H9 (cell line): ENCODE measurements around the gene DLX6. TPM values are rescaled to one million over a fixed set of nuclear protein-coding genes. Genes with fewer than 3 reads are reported as not detected.

Source experiments
- DNase-seq: peaks from one replicate; pipeline ENCODE4 v3.0.0-alpha.2; 2017
- H2AFZ ChIP-seq: one replicate; pipeline ENCODE4 v1.6.1; 2013; ENCODE audit warnings: mild to moderate bottlenecking, low read length, control low read depth, moderate library complexity
- H2AK5ac ChIP-seq: 2 replicates; pipeline ENCODE4 v1.6.1; 2013; ENCODE audit warnings: low read length, control low read depth, mixed read lengths; ENCODE audit not compliant: insufficient read length
- H2BK120ac ChIP-seq: one replicate; pipeline ENCODE4 v1.6.1; 2013; ENCODE audit warnings: low read depth, mild to moderate bottlenecking, low read length, control low read depth, inconsistent platforms; ENCODE audit not compliant: poor library complexity, severe bottlenecking
- H2BK12ac ChIP-seq: 2 replicates; pipeline ENCODE4 v1.6.1; 2013; ENCODE audit warnings: low read length, control low read depth, mixed read lengths, low read depth; ENCODE audit not compliant: insufficient read length
- H2BK15ac ChIP-seq: 2 replicates; pipeline ENCODE4 v1.6.1; 2013; ENCODE audit warnings: low read depth, low read length, control low read depth
- H2BK20ac ChIP-seq: one replicate; pipeline ENCODE4 v1.6.1; 2013; ENCODE audit warnings: low read depth, mild to moderate bottlenecking, low read length, control low read depth, inconsistent platforms; ENCODE audit not compliant: poor library complexity, severe bottlenecking
- H2BK5ac ChIP-seq: 2 replicates; pipeline ENCODE4 v1.6.1; 2013; ENCODE audit warnings: low read length, control low read depth, mixed read lengths; ENCODE audit not compliant: insufficient read length
- H3K14ac ChIP-seq: 2 replicates; pipeline ENCODE4 v1.6.1; 2013; ENCODE audit warnings: low read length, control low read depth; ENCODE audit not compliant: insufficient read depth
- H3K18ac ChIP-seq: 2 replicates; pipeline ENCODE4 v1.6.1; 2013; ENCODE audit warnings: low read depth, mild to moderate bottlenecking, mixed read lengths, low read length, control low read depth; ENCODE audit not compliant: insufficient read length
- H3K23ac ChIP-seq: 2 replicates; pipeline ENCODE4 v1.6.1; 2013; ENCODE audit warnings: low read length, control low read depth, mixed read lengths, low read depth; ENCODE audit not compliant: insufficient read length
- H3K23me2 ChIP-seq: 2 replicates; pipeline ENCODE4 v1.6.1; 2013; ENCODE audit warnings: low read depth, mild to moderate bottlenecking, mixed read lengths, low read length, control low read depth; ENCODE audit not compliant: insufficient read length, poor library complexity, severe bottlenecking
- H3K27ac ChIP-seq: 2 replicates; pipeline ENCODE4 v1.5.1; 2013; ENCODE audit warnings: low read length, control low read depth, mixed read lengths, low read depth; ENCODE audit not compliant: insufficient read length
- H3K27me3 ChIP-seq: 2 replicates; pipeline ENCODE4 v1.6.1; 2013; ENCODE audit warnings: low read length, control low read depth, inconsistent platforms; ENCODE audit not compliant: insufficient read depth
- H3K4ac ChIP-seq: 2 replicates; pipeline ENCODE4 v1.6.1; 2013; ENCODE audit warnings: low read depth, mild to moderate bottlenecking, control low read depth, inconsistent platforms, low read length, moderate library complexity
- H3K4me1 ChIP-seq: 2 replicates; pipeline ENCODE4 v1.6.1; 2013; ENCODE audit warnings: low read length, control low read depth, inconsistent platforms; ENCODE audit not compliant: insufficient read depth
- H3K4me2 ChIP-seq: 2 replicates; pipeline ENCODE4 v1.6.1; 2013; ENCODE audit warnings: low read length, control low read depth, mixed read lengths; ENCODE audit not compliant: insufficient read length, insufficient read depth
- H3K56ac ChIP-seq: 2 replicates; pipeline ENCODE4 v1.6.1; 2013; ENCODE audit warnings: low read depth, mild to moderate bottlenecking, mixed read lengths, low read length, control low read depth; ENCODE audit not compliant: insufficient read length
- H3K79me1 ChIP-seq: 2 replicates; pipeline ENCODE4 v1.6.1; 2013; ENCODE audit warnings: low read depth, mild to moderate bottlenecking, moderate library complexity, low read length, control low read depth, inconsistent platforms; ENCODE audit not compliant: insufficient read depth, poor library complexity, severe bottlenecking
- H3K79me2 ChIP-seq: 2 replicates; pipeline ENCODE4 v1.6.1; 2013; ENCODE audit warnings: low read length, control low read depth, inconsistent platforms; ENCODE audit not compliant: insufficient read depth
- H3K9ac ChIP-seq: 2 replicates; pipeline ENCODE4 v1.6.1; 2013; ENCODE audit warnings: low read length, control low read depth, mixed read lengths; ENCODE audit not compliant: insufficient read length; ENCODE audit errors: extremely low read depth
- H3K9me3 ChIP-seq: one replicate; pipeline ENCODE4 v1.6.1; 2013; ENCODE audit warnings: low read depth, low read length, inconsistent platforms; ENCODE audit not compliant: control insufficient read depth
- H3T11ph ChIP-seq: one replicate; pipeline ENCODE4 v1.6.1; 2013; ENCODE audit warnings: mild to moderate bottlenecking, low read length, control low read depth, inconsistent platforms
- H4K20me1 ChIP-seq: one replicate; pipeline ENCODE4 v1.6.1; 2013; ENCODE audit not compliant: control insufficient read depth, insufficient read length, insufficient read depth
- H4K5ac ChIP-seq: 2 replicates; pipeline ENCODE4 v1.6.1; 2013; ENCODE audit warnings: low read depth, mild to moderate bottlenecking, mixed read lengths, low read length, control low read depth; ENCODE audit not compliant: insufficient read length
- H4K8ac ChIP-seq: replicated peaks from 2 replicates; pipeline ENCODE4 v1.6.1; 2013; ENCODE audit warnings: low read length, control low read depth, mixed read lengths, low read depth; ENCODE audit not compliant: insufficient read length
- H4K91ac ChIP-seq: 2 replicates; pipeline ENCODE4 v1.6.1; 2013; ENCODE audit warnings: low read depth, mild to moderate bottlenecking, moderate library complexity, mixed read lengths, low read length, control low read depth; ENCODE audit not compliant: insufficient read length
- H3K27ac Mint-ChIP-seq, 3 experiments: 2 replicates in 2 of 3; 3 replicates in 1 of 3; pipeline ENCODE4 v1.8.0; 2020 to 2021; ENCODE audit warnings: mixed read lengths in 3 of 3, mild to moderate bottlenecking in 1 of 3, moderate library complexity in 1 of 3
- H3K27me3 Mint-ChIP-seq: 2 replicates; pipeline ENCODE4 v1.8.0; 2021; ENCODE audit warnings: low read depth, mild to moderate bottlenecking, moderate library complexity, mixed read lengths
- H3K36me3 Mint-ChIP-seq, 3 experiments: 2 replicates in 2 of 3; 3 replicates in 1 of 3; pipeline ENCODE4 v1.8.0; 2020 to 2021; ENCODE audit warnings: low read depth in 3 of 3, mixed read lengths in 3 of 3; ENCODE audit not compliant: insufficient read depth in 1 of 3
- H3K4me1 Mint-ChIP-seq, 2 experiments: 2 replicates each; pipeline ENCODE4 v1.8.0; 2020; ENCODE audit warnings: mixed read lengths in 2 of 2
- H3K4me3 Mint-ChIP-seq, 2 experiments: 2 replicates in 1 of 2; 3 replicates in 1 of 2; pipeline ENCODE4 v1.8.0; 2020 to 2021; ENCODE audit warnings: mild to moderate bottlenecking in 2 of 2, mixed read lengths in 2 of 2, moderate library complexity in 1 of 2
- H3K9me3 Mint-ChIP-seq, 2 experiments: 2 replicates in 1 of 2; 3 replicates in 1 of 2; pipeline ENCODE4 v1.8.0; 2020; ENCODE audit warnings: mild to moderate bottlenecking in 2 of 2, mixed read lengths in 2 of 2, moderate library complexity in 1 of 2
- WGBS: extraction: QIAGEN DNeasy Blood & Tissue Kit; methylation state at CpG from one replicate; pipeline ENCODE4 v1.1.7; 2013; ENCODE audit warnings: missing lambda C conversion rate, low lambda C conversion rate, mixed read lengths; ENCODE audit not compliant: insufficient read length; ENCODE audit errors: extremely low coverage; 5-methylcytosine and 5-hydroxymethylcytosine counted together
- total RNA-seq: library from RNA; stranded (reverse); gene quantifications from 2 replicates; pipeline ENCODE4 v1.2.1, GENCODE V29; 2021
- TF ChIP-seq, protein P1 (sequence below): fragments of 200-600 bp; sonication (generic); conservative IDR thresholded peaks from 3 replicates; pipeline ENCODE4 v1.8.0; 2021; ENCODE audit warnings: antibody characterized with exemption, mild to moderate bottlenecking

The DLX6 gene
- total RNA-seq, 1 experiment from 2014 or later = 0.24 TPM

DNA sequence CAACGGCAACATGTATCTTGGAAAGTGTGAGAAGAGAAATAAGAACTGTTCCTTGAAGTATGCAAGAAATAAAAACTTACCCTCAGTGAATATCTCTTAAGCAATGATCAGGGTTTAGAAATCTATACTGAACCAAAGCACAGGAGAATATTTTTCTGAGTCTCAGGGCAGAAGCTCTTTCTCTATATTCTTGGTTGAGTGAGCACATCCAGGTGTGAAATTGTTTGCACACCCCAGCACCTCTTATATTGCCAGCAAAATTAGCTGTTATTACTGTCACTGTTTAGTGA is 8.4 kb downstream of the DLX6 start:
- no peak overlapping the region for H3K14ac ChIP-seq
- H3K4me1 ChIP-seq = no peaks in the 10 kb centered on the region
- Mint-ChIP-seq H3K4me1 (peaks cover 17 to 53% of the 10 kb centered on the region in 2 experiments), H3K9me3 (peaks cover 6 to 16% of the 10 kb centered on the region in 2 experiments), H3K27ac (no peak overlapping the region), H3K27me3 (peaks cover 100% of the 10 kb centered on the region), H3K4me3 (no peak overlapping the region), H3K36me3 (no peaks in the 10 kb centered on the region)
- no peak overlapping the region for H2AK5ac ChIP-seq
- peaks cover 3% of the 10 kb centered on the region for H4K20me1 ChIP-seq
- WGBS = no CpG with 5 or more reads among the region's 1 CpG
- no peak overlapping the region for H2BK120ac ChIP-seq
- TF ChIP-seq, protein P1, sequence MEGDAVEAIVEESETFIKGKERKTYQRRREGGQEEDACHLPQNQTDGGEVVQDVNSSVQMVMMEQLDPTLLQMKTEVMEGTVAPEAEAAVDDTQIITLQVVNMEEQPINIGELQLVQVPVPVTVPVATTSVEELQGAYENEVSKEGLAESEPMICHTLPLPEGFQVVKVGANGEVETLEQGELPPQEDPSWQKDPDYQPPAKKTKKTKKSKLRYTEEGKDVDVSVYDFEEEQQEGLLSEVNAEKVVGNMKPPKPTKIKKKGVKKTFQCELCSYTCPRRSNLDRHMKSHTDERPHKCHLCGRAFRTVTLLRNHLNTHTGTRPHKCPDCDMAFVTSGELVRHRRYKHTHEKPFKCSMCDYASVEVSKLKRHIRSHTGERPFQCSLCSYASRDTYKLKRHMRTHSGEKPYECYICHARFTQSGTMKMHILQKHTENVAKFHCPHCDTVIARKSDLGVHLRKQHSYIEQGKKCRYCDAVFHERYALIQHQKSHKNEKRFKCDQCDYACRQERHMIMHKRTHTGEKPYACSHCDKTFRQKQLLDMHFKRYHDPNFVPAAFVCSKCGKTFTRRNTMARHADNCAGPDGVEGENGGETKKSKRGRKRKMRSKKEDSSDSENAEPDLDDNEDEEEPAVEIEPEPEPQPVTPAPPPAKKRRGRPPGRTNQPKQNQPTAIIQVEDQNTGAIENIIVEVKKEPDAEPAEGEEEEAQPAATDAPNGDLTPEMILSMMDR = no peak
- no peak overlapping the region for H3K23ac ChIP-seq
- peaks cover 97% of the 10 kb centered on the region for H3K27me3 ChIP-seq
- H3K27ac ChIP-seq = no peak overlapping the region
- H3K9ac ChIP-seq = no peak overlapping the region
- no peak overlapping the region for H2BK5ac ChIP-seq
- H3K4ac ChIP-seq = no peak overlapping the region
- H4K8ac ChIP-seq = no peak overlapping the region
- peaks cover 5% of the 10 kb centered on the region for H3K23me2 ChIP-seq
- H3K18ac ChIP-seq = no peak overlapping the region
- no peaks in the 10 kb centered on the region for H3K79me1 ChIP-seq
- no peak overlapping the region for H2BK15ac ChIP-seq
- no peak overlapping the region for H3T11ph ChIP-seq
- DNase-seq = no peak
- H3K56ac ChIP-seq = no peak overlapping the region
- no peak overlapping the region for H2BK12ac ChIP-seq
- H2BK20ac ChIP-seq = no peak overlapping the region
- no peak overlapping the region for H3K4me2 ChIP-seq
- no peaks in the 10 kb centered on the region for H3K79me2 ChIP-seq
- no peaks in the 10 kb centered on the region for H3K9me3 ChIP-seq
- no peak overlapping the region for H2AFZ ChIP-seq
- no peak overlapping the region for H4K91ac ChIP-seq
- H4K5ac ChIP-seq = no peak overlapping the region
